Mesenchymal stem cell (in vitro differentiated cells and primary cell): Measurements from ENCODE around the gene KCNJ16.

Experiments
- DNase-seq: peaks from one replicate; pipeline ENCODE4 v3.0.0-alpha.2; 2013
- H2AFZ ChIP-seq: one replicate; pipeline ENCODE4 v1.6.1; 2013; ENCODE audit warnings: low read depth, mild to moderate bottlenecking, control low read depth, inconsistent platforms, low read length, moderate library complexity
- H2AK5ac ChIP-seq: 2 replicates; pipeline ENCODE4 v1.6.1; 2013; ENCODE audit warnings: low read length, moderate library complexity, mild to moderate bottlenecking, inconsistent platforms; ENCODE audit not compliant: severe bottlenecking
- H2BK120ac ChIP-seq: one replicate; pipeline ENCODE4 v1.6.1; 2013; ENCODE audit warnings: low read depth, mild to moderate bottlenecking, inconsistent platforms, low read length, moderate library complexity
- H2BK12ac ChIP-seq, 2 experiments: one replicate each; pipeline ENCODE4 v1.6.1; 2013; ENCODE audit warnings: inconsistent platforms in 2 of 2, low read length in 2 of 2, mild to moderate bottlenecking in 2 of 2, moderate library complexity in 2 of 2, control low read depth in 1 of 2
- H2BK15ac ChIP-seq: one replicate; pipeline ENCODE4 v1.6.1; 2013; ENCODE audit warnings: mild to moderate bottlenecking, low read depth, inconsistent platforms; ENCODE audit not compliant: poor library complexity, severe bottlenecking
- H2BK5ac ChIP-seq: 2 replicates; pipeline ENCODE4 v1.6.1; 2013; ENCODE audit warnings: low read depth, mild to moderate bottlenecking, low read length, control low read depth, inconsistent platforms; ENCODE audit not compliant: poor library complexity, severe bottlenecking
- H3K14ac ChIP-seq, 2 experiments: one replicate each; pipeline ENCODE4 v1.6.1; 2013; ENCODE audit warnings: inconsistent platforms in 2 of 2, low read length in 2 of 2, control low read depth in 1 of 2, mild to moderate bottlenecking in 1 of 2, moderate library complexity in 1 of 2
- H3K18ac ChIP-seq, 2 experiments: one replicate each; pipeline ENCODE4 v1.6.1; 2013; ENCODE audit warnings: inconsistent platforms in 2 of 2, low read length in 2 of 2, control low read depth in 1 of 2, low read depth in 1 of 2, mild to moderate bottlenecking in 1 of 2
- H3K23ac ChIP-seq, 2 experiments: one replicate each; pipeline ENCODE4 v1.6.1; 2013; ENCODE audit warnings: inconsistent platforms in 2 of 2, low read length in 2 of 2, mild to moderate bottlenecking in 2 of 2, moderate library complexity in 2 of 2, control low read depth in 1 of 2
- H3K27ac ChIP-seq: 2 replicates; pipeline ENCODE4 v1.5.1; 2013; ENCODE audit warnings: mild to moderate bottlenecking, moderate library complexity, low read length, control low read depth, inconsistent platforms; ENCODE audit not compliant: poor library complexity, severe bottlenecking
- H3K27me3 ChIP-seq, 2 experiments: 2 replicates each; pipeline versions ENCODE4 v1.6.1 to v1.7.0; 2013; ENCODE audit warnings: low read length in 2 of 2, mild to moderate bottlenecking in 2 of 2, moderate library complexity in 2 of 2, control low read depth in 1 of 2, inconsistent platforms in 1 of 2; ENCODE audit not compliant: control insufficient read depth in 1 of 2, insufficient read depth in 1 of 2
- H3K36me3 ChIP-seq, 2 experiments: 2 replicates each; pipeline versions ENCODE4 v1.6.1 to v1.7.0; 2013; ENCODE audit warnings: low read length in 2 of 2, control low read depth in 1 of 2, inconsistent platforms in 1 of 2, low read depth in 1 of 2, mild to moderate bottlenecking in 1 of 2; ENCODE audit not compliant: insufficient read depth in 2 of 2, control insufficient read depth in 1 of 2
- H3K4ac ChIP-seq, 2 experiments: one replicate each; pipeline ENCODE4 v1.6.1; 2013; ENCODE audit warnings: inconsistent platforms in 2 of 2, low read length in 2 of 2, mild to moderate bottlenecking in 2 of 2, moderate library complexity in 2 of 2, control low read depth in 1 of 2, low read depth in 1 of 2
- H3K4me1 ChIP-seq: 2 replicates; pipeline ENCODE4 v1.6.1; 2013; ENCODE audit warnings: low read depth, low read length, control low read depth; ENCODE audit not compliant: control insufficient read depth, insufficient read depth
- H3K4me2 ChIP-seq: 2 replicates; pipeline ENCODE4 v1.6.1; 2013; ENCODE audit warnings: low read length, mild to moderate bottlenecking, inconsistent platforms; ENCODE audit not compliant: poor library complexity, severe bottlenecking
- H3K4me3 ChIP-seq, 2 experiments: 2 replicates each; pipeline versions ENCODE4 v1.5.1 to v1.7.0; 2013; ENCODE audit warnings: low read length in 2 of 2, mild to moderate bottlenecking in 2 of 2, control low read depth in 1 of 2, low read depth in 1 of 2; ENCODE audit not compliant: insufficient read depth in 1 of 2
- H3K79me1 ChIP-seq: replicated peaks from 2 replicates; pipeline ENCODE4 v1.6.1; 2013; ENCODE audit warnings: mild to moderate bottlenecking, control low read depth, low read length, inconsistent platforms; ENCODE audit not compliant: poor library complexity, severe bottlenecking
- H3K9ac ChIP-seq: 2 replicates; pipeline ENCODE4 v1.7.0; 2013; ENCODE audit warnings: mild to moderate bottlenecking, low read length, moderate library complexity
- H3K9me3 ChIP-seq: 2 replicates; pipeline ENCODE4 v1.7.0; 2013; ENCODE audit warnings: mild to moderate bottlenecking, low read length; ENCODE audit not compliant: control insufficient read depth
- H4K8ac ChIP-seq: one replicate; pipeline ENCODE4 v1.6.1; 2013; ENCODE audit warnings: inconsistent platforms, mild to moderate bottlenecking, low read length, moderate library complexity
- H4K91ac ChIP-seq: one replicate; pipeline ENCODE4 v1.6.1; 2013; ENCODE audit warnings: mild to moderate bottlenecking, low read length, inconsistent platforms
- WGBS: methylation state at CpG from one replicate; pipeline ENCODE4 v1.1.7; 2013; ENCODE audit warnings: mixed read lengths; 5-methylcytosine and 5-hydroxymethylcytosine counted together

KCNJ16 gene

GRCh38 chr17:70137451-70138230 lies 62.6 kb downstream of the KCNJ16 start:
- Histone ChIP-seq H3K4me2 (peak overlapping the region; percentile 43), H4K8ac (no peak overlapping the region), H3K27ac (peak overlapping the region; percentile 76), H3K79me1 (peaks cover 2% of the 10 kb centered on the region), H3K9ac (peak overlapping the region; percentile 94), H3K4me3 (peak overlapping the region in 1 of 2 experiments; percentile 69), H2BK120ac (peak overlapping the region; percentile 45), H3K4ac (no peak overlapping the region), H2BK12ac (no peak overlapping the region), H3K27me3 (no peaks in the 10 kb centered on the region), H4K91ac (no peak overlapping the region), H2BK5ac (peak overlapping the region; percentile 11), H2BK15ac (no peak overlapping the region), H2AK5ac (no peak overlapping the region), H3K36me3 (peaks cover 0 to 9% of the 10 kb centered on the region in 2 experiments), H3K23ac (no peak overlapping the region), H3K9me3 (no peaks in the 10 kb centered on the region), H3K14ac (no peak overlapping the region), H2AFZ (no peak overlapping the region), H3K4me1 (peaks cover 8% of the 10 kb centered on the region), H3K18ac (peak overlapping the region in 1 of 2 experiments; percentile 30)
- DNase-seq: peak; percentile 97
- 11% methylated on average over 8 of the region's 9 CpGs for WGBS

- H3K9me3 ChIP-seq: no peaks in the 10 kb centered on the region
These were observed 63.4 kb downstream of the KCNJ16 start for GRCh38 chr17:70138291-70138865.

GRCh38 chr17:70139449-70139993 lies 64.5 kb downstream of the KCNJ16 start:
- peak overlapping the region in 1 of 2 experiments; percentile 28 for H3K18ac ChIP-seq
- 83% methylated on average over 3 of the region's 3 CpGs for WGBS
- no peak overlapping the region for H4K91ac ChIP-seq
- no peak overlapping the region for H2AFZ ChIP-seq
- no peak overlapping the region for H2BK15ac ChIP-seq
- no peak overlapping the region for H2BK5ac ChIP-seq
- H3K23ac ChIP-seq: no peak overlapping the region
- no peak overlapping the region for H3K9ac ChIP-seq
- no peak overlapping the region for H3K4me3 ChIP-seq
- H3K79me1 ChIP-seq: no peaks in the 10 kb centered on the region
- H2AK5ac ChIP-seq: no peak overlapping the region
- no peaks in the 10 kb centered on the region for H3K36me3 ChIP-seq
- no peak overlapping the region for H3K4ac ChIP-seq
- no peaks in the 10 kb centered on the region for H3K9me3 ChIP-seq
- no peak overlapping the region for H3K4me2 ChIP-seq
- no peak overlapping the region for H3K27ac ChIP-seq
- H3K14ac ChIP-seq: no peak overlapping the region
- no peak overlapping the region for H4K8ac ChIP-seq
- H2BK12ac ChIP-seq: peak overlapping the region in 1 of 2 experiments; percentile 83
- H3K27me3 ChIP-seq: no peaks in the 10 kb centered on the region
- peaks cover 8% of the 10 kb centered on the region for H3K4me1 ChIP-seq
- DNase-seq: no peak
- H2BK120ac ChIP-seq: no peak overlapping the region

More at GRCh38 chr17:70138291-70138865, 63.4 kb downstream of the KCNJ16 start:
- H3K79me1 ChIP-seq: no peaks in the 10 kb centered on the region
- peak overlapping the region in 1 of 2 experiments; percentile 29 for H3K4me3 ChIP-seq
- H2BK12ac ChIP-seq: peak overlapping the region in 1 of 2 experiments; percentile 57
- peak overlapping the region; percentile 85 for H3K27ac ChIP-seq
- peak overlapping the region; percentile 23 for H4K8ac ChIP-seq
- no peak overlapping the region for H3K4me2 ChIP-seq
- H3K4ac ChIP-seq: peak overlapping the region in 1 of 2 experiments; percentile 78
- no peaks in the 10 kb centered on the region for H3K27me3 ChIP-seq
- DNase-seq: no peak
- H3K23ac ChIP-seq: no peak overlapping the region
- peak overlapping the region in 1 of 2 experiments; percentile 30 for H3K18ac ChIP-seq
- H2BK5ac ChIP-seq: peak overlapping the region; percentile 79
- H2AFZ ChIP-seq: no peak overlapping the region
- H2AK5ac ChIP-seq: peak overlapping the region; percentile 78
- H3K9ac ChIP-seq: peak overlapping the region; percentile 94
- H3K14ac ChIP-seq: no peak overlapping the region
- H3K36me3 ChIP-seq: peaks cover 0 to 6% of the 10 kb centered on the region in 2 experiments
- peak overlapping the region; percentile 71 for H2BK120ac ChIP-seq
- 94% methylated on average over 2 of the region's 3 CpGs for WGBS
- H3K4me1 ChIP-seq: peaks cover 8% of the 10 kb centered on the region
- no peak overlapping the region for H4K91ac ChIP-seq
- H2BK15ac ChIP-seq: no peak overlapping the region

GRCh38 chr17:70144260-70144846 lies 69.3 kb downstream of the KCNJ16 start:
- DNase-seq: peak; percentile 52
- no peaks in the 10 kb centered on the region for H3K27me3 ChIP-seq
- no CpG with 5 or more reads among the region's 6 CpGs for WGBS
- no peak overlapping the region for H4K91ac ChIP-seq
- H3K27ac ChIP-seq: no peak overlapping the region
- no peak overlapping the region for H2BK12ac ChIP-seq
- no peak overlapping the region for H2AFZ ChIP-seq
- H3K36me3 ChIP-seq: no peaks in the 10 kb centered on the region
- H3K4ac ChIP-seq: no peak overlapping the region
- no peak overlapping the region for H3K18ac ChIP-seq
- H2AK5ac ChIP-seq: no peak overlapping the region
- H3K4me2 ChIP-seq: no peak overlapping the region
- H3K4me1 ChIP-seq: no peaks in the 10 kb centered on the region
- H2BK15ac ChIP-seq: no peak overlapping the region
- H3K23ac ChIP-seq: no peak overlapping the region
- no peak overlapping the region for H3K14ac ChIP-seq
- no peak overlapping the region for H3K4me3 ChIP-seq
- peak overlapping the region; percentile 66 for H3K9ac ChIP-seq
- H2BK5ac ChIP-seq: no peak overlapping the region
- H2BK120ac ChIP-seq: no peak overlapping the region
- no peak overlapping the region for H4K8ac ChIP-seq
- no peaks in the 10 kb centered on the region for H3K9me3 ChIP-seq
- H3K79me1 ChIP-seq: no peaks in the 10 kb centered on the region
